CD4-positive, alpha-beta T cell treated with Interleukin-6 at 100 ng/mL for 8 hours (primary cell): Measurements from ENCODE around the gene PDLIM4.

Source experiments
- DNase-seq: peaks from one replicate; pipeline ENCODE4 v3.0.0-alpha.2; 2020; ENCODE audit warnings: mixed read lengths, low spot score

The PDLIM4 gene

GRCh38 chr5:132309679-132310078, 52.2 kb downstream of the PDLIM4 start:
- no peak for DNase-seq

DNA sequence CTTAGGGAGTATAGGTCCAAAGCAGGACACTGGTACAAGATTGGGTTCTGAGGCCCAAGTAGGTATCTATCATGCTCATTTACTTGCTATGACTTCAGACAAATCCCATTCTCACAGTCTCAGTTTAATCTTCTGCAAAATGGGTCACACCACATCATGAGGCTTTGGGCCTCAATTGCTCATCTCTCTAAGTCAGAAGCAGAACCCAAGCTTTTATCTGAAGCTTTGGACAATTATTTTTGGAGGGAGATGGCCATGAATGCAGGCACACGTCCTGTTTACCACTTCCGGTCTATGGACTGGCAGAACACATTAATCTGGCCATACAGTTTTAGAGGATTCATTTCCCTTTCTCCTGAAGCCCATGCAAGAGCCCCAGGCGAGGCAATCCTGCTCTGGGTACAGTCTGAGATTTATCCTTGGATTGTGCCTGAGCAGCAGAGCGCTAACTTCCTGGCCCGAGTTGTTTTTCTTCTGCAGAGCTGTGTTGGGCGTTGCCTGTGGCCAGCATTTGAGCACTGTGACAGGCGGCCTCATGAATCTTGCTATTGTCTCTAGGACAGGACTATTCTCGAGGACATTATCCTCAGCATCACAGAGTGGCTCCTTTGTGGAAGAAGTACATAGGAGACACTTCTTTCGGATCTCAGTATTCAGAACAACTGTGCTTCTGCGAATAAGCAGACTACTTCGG, 52.8 kb downstream of the PDLIM4 start:
- no peak for DNase-seq

DNA sequence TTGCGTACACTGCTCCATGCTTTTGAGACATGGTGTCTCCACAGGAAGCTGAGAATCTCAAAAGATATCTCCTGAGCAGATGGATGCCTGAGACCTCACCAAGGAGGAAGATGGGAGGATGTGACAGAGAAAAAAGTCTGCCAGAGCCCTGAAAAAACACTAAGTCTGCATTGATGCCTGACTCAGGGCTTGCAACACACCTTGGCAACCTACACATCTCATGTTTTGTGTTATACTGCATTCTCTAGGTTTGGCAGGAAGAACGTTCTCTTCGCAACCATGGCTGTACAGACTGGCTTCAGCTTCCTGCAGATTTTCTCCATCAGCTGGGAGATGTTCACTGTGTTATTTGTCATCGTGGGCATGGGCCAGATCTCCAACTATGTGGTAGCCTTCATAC, 55.9 kb downstream of the PDLIM4 start:
- DNase-seq, result no peak

DNA sequence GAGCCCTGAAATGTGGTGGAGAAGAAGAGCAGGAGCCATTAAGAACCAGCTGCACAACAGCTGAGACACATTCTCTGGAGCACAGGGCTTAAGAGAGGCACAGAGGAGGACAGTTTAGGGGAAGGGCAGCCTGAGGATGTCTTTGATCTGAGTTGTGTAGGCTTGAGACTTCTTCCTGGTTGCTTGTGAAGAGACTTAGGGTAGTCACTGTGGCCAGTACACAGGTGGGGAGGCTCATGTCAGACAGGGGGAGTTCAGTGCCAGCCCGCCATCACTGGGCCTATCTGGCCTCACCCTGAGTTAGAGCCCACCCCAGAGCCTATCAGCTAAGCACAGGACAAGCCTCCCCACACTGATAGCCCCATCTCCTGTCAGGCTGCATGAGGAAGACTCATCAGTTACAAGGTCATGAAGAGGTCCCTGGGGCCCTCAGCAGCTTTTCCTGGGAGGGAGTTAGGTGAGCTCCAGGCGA, 56.5 kb downstream of the PDLIM4 start:
- no peak for DNase-seq

GRCh38 chr5:132315529-132316067, 58.1 kb downstream of the PDLIM4 start:
- no peak for DNase-seq

DNA sequence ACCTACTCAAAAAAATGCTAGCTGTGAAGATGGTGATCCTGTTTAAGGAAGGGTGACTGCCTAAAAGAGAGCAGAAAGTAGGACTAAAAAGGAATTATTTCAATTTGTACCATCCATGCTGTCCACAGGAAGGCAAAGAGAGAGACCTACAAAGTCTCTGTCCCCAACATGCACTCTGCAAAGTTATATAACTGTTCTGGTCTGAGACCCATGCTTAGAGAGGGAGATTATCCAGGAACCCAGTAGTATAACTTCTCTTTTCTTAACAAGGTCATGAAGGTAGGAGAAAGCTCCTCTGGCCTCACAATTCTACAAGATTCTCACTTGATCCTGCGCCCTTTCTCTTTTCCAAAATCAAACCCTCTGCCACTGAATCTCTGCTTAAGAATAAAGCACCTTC, 62.5 kb downstream of the PDLIM4 start:
- no peak for DNase-seq

GRCh38 chr5:132321109-132321721, 63.7 kb downstream of the PDLIM4 start:
- no peak for DNase-seq

DNA sequence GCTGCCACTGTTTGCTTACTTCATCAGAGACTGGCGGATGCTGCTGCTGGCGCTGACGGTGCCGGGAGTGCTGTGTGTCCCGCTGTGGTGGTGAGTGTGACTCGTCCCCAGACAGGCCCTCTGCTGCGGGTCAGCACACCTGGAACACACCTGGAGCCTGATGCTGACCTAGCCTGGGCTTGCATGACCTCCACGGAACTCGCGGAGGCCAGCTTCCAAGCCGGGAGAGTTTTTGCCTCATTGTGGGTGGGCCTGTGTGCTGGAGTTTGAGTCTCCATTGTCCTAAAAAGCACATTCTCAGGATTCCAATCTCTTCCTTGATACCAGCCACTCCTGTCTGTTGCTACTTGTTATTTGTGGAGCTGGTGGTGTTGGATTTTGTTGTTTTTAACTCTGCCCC, 64.8 kb downstream of the PDLIM4 start:
- no peak for DNase-seq
